GM23248 (cell line): ENCODE data around the gene SMAP2.

Experiments used
- EZH2 ChIP-seq: fragments of 200-600 bp; sonication (generic); IDR thresholded peaks from 2 replicates; pipeline ENCODE4 v1.6.1; 2018; ENCODE audit warnings: antibody characterized with exemption, mild to moderate bottlenecking; ENCODE audit not compliant: insufficient read depth, poor library complexity, severe bottlenecking
- EZH2phosphoT487 ChIP-seq: fragments of 200-600 bp; sonication (generic); IDR thresholded peaks from 2 replicates; pipeline ENCODE4 v1.6.1; 2018; ENCODE audit warnings: antibody characterized with exemption, moderate library complexity, mild to moderate bottlenecking, low read depth; ENCODE audit not compliant: insufficient read depth

GRCh38 chr1:40411843-40412242 lies 38.3 kb downstream of the SMAP2 start:
- TF ChIP-seq EZH2phosphoT487: no peak
- TF ChIP-seq EZH2: no peak
